Fibroblast of villous mesenchyme (primary cell): ENCODE results near the gene DIPK1C. TPM values are rescaled to one million over a fixed set of nuclear protein-coding genes. Genes with fewer than 3 reads are reported as not detected.

Experiments used
- DNase-seq: peaks from one replicate; pipeline ENCODE4 v3.0.0-alpha.2; 2010; ENCODE audit warnings: low read depth
- H3K4me3 ChIP-seq: 2 replicates; pipeline ENCODE4 v1.5.1; 2011; ENCODE audit warnings: low read depth, mild to moderate bottlenecking, low read length
- CTCF ChIP-seq: IDR thresholded peaks from 2 replicates; pipeline ENCODE4 v1.5.1; 2012; ENCODE audit warnings: low read depth, mild to moderate bottlenecking, low read length; ENCODE audit not compliant: insufficient read depth
- total RNA-seq: library from RNA; depleted of rRNA; stranded (reverse); fragments of >200 nt; gene quantifications from 2 replicates; pipeline ENCODE4 v1.2.3, GENCODE V29; 2012

DIPK1C gene
- total RNA-seq, 1 donor, result not detected

GRCh38 chr18:74422541-74422940, 34.6 kb downstream of the DIPK1C start:
- H3K4me3 ChIP-seq, result no peak overlapping the region
- no peak for TF ChIP-seq CTCF
- no peak for DNase-seq

DNA sequence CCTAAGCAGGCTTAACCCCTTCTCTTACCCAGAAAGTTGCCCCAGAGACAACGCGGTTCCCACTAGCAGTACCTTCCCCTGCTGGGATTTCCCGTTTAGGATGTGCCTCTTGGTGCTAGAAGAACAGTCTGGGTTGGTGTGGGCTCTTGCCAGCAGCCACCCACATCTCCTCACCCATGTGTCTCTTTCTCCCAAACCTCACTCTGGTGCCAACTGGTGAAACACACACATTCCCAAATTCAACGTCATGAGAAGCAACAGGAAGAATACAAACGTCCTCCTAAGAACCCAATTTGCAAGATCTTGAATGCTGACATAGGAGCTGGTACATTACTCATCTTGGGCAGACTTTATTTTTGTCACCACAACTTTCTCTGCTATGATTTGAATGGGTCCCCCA, 36.2 kb downstream of the DIPK1C start:
- no peak overlapping the region for H3K4me3 ChIP-seq
- DNase-seq, result no peak

DNA sequence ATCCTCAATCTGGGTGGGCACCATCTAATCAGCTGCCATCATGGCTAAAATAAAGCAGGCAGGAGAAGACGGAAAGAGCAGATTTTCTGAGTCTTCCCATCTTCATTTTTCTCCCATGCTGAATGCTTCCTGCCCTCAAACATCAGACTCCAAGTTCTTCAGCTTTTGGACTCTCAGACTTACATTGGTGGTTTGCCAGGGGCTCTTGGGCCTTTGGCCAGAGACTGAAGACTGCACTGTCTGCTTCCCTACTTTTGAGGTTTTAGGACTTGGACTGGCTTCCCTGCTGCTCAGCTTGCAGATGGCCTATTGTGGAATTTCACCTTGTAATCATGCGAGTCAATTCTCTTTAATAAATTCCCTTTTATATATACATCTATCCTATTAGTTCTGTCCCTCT, 36.6 kb downstream of the DIPK1C start:
- DNase-seq, result no peak
- no peak overlapping the region for H3K4me3 ChIP-seq
- TF ChIP-seq CTCF, result no peak

More for the DNA sequence above, 36.2 kb downstream of the DIPK1C start:
- TF ChIP-seq CTCF, result no peak

GRCh38 chr18:74419761-74420160, 37.3 kb downstream of the DIPK1C start:
- H3K4me3 ChIP-seq, result no peak overlapping the region
- no peak for DNase-seq
- no peak for TF ChIP-seq CTCF

DNA sequence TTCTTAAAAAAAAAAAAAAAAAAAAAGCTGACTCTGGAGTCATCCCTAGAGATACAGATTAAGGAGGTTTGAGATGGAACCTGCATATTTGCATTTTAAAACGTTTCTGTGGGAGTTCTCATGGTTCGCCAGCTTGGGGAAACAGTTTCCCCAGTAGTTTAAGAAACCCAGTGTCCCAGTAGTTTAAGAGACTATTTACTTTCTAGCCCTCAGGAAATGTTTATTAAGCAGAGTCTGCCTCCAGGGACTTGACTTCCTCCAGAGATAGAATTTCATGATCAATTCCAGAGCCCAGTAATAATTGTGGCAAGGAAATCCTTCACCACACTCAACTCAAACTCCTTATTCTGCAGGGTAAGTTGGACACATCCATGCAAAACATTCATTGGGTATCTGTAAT, 39.1 kb downstream of the DIPK1C start:
- DNase-seq, result no peak
- no peak for TF ChIP-seq CTCF
- no peak overlapping the region for H3K4me3 ChIP-seq

GRCh38 chr18:74416124-74416523, 41.0 kb downstream of the DIPK1C start:
- TF ChIP-seq CTCF, result no peak
- no peak overlapping the region for H3K4me3 ChIP-seq
- DNase-seq, result no peak

GRCh38 chr18:74414953-74415515, 42.1 kb downstream of the DIPK1C start:
- DNase-seq, result no peak
- no peak overlapping the region for H3K4me3 ChIP-seq
- TF ChIP-seq CTCF, result no peak
